ENCODE data around the gene DDI2.
"Not testable (repeated sequence)": the region's sequence is repeated elsewhere in the genome, so short reads cannot be mapped to it uniquely, and the experiment has no call there.

The DDI2 gene

GRCh38 chr1:15692121-15692682 lies 74.9 kb downstream of the DDI2 start:
- TF ChIP-seq CTCF (IDR thresholded peaks at IDR 0.05; ENCODE audit: insufficient read depth, low read depth, low read length, missing control alignments), result no peak
- H3K4me3 ChIP-seq (ENCODE audit: low read depth, low read length), result no peak overlapping the region
- DNase-seq (ENCODE audit: low read depth), result no peak

DNA sequence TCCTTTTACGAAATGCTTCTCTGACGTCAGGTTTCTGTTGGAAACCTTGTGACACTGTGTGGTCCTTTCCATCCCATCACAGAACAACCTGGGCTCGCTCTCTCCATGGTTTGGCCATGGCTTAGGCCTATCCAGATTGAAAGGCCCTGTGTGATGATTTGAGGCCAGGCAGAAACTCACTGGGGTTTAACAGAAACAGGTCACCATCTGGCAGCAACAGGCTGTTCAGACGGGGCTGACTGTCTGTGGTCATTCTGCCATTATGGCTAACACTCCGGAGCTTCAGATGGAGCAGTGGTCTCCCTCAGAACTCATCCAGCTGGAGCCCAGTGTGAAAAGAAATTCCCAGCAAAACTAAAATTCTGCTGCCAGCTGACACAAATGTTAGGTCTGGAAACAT lies 76.1 kb downstream of the DDI2 start:
- TF ChIP-seq CTCF (IDR thresholded peaks at IDR 0.05; ENCODE audit: insufficient read depth, low read depth, low read length, missing control alignments), result no peak
- no peak for DNase-seq (ENCODE audit: low read depth)
- no peak overlapping the region for H3K4me3 ChIP-seq (ENCODE audit: low read depth, low read length)

DNA sequence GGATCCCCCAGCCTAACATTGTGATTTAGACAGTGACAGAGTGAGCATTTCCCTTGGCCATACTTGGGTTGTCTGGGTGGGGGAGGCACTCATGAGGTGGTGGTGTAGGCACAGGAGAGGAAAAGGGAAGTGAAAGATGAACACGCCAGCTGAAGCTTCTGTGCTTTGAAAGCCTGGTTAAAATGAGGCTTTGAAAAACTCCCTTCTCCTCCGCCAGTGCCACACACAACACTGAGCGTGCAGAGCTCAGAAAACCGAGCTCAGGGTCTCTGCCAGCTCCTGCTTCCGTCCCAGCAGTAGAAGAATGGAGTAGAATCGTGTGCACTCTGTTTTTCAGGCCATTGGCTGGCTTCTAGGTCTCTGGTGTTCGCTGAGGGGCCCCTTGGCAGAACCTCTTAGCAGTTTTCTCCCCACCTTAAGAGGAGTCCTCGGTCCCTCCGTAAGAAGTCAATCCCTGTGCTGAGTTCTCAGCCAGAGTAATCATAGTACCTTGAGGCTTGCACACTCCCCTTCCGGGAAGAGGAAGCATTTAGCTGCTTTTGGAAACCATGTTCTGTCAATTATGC lies 79.8 kb downstream of the DDI2 start:
- no peak for TF ChIP-seq CTCF (IDR thresholded peaks at IDR 0.05; ENCODE audit: insufficient read depth, low read depth, low read length, missing control alignments)
- peak; percentile 93 for DNase-seq (ENCODE audit: low read depth)
- peak overlapping the region; percentile 50 for H3K4me3 ChIP-seq (ENCODE audit: low read depth, low read length)

DNA sequence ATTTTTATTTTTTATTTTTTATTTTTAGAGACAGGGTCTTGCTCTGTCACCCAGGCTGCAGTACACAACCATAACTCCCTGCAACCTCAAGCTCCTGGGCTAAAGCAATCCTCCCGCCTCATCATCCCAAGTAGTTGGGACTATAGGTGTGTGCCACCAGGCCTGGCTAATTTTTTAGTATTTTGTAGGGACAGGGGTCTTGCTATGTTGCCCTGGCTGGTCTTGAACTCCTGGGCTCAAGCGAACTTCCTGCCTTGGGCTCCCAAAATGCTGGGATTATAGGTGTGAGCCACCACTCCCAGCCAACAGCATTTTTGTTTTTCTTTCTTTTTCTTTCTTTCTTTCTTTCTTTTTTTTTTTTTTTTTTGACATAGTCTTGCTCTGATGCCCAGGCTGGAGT lies 80.9 kb downstream of the DDI2 start:
- TF ChIP-seq CTCF (IDR thresholded peaks at IDR 0.05; ENCODE audit: insufficient read depth, low read depth, low read length, missing control alignments), result no peak
- no peak for DNase-seq (ENCODE audit: low read depth)
- H3K4me3 ChIP-seq (ENCODE audit: low read depth, low read length), result no peak overlapping the region

DNA sequence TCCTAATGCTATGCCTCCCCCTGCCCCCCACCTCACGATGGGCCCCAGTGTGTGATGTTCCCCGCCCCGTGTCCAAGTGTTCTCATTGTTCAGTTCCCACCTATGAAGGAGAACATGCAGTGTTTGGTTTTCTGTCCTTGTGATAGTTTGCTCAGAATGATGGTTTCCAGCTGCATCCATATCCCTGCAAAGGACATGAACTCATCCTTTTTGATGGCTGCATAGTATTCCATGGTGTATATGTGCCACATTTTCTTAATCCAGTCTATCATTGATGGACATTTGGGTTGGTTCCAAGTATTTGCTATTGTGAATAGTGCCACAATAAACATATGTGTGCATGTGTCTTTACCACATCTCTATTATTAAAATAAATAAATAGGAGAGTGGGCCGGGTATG lies 82.1 kb downstream of the DDI2 start:
- not testable (repeated sequence) for H3K4me3 ChIP-seq (ENCODE audit: low read depth, low read length); DNase-seq (ENCODE audit: low read depth)

GRCh38 chr1:15700508-15700907 lies 83.2 kb downstream of the DDI2 start:
- DNase-seq (ENCODE audit: low read depth), result no peak
- no peak for TF ChIP-seq CTCF (IDR thresholded peaks at IDR 0.05; ENCODE audit: insufficient read depth, low read depth, low read length, missing control alignments)
- no peak overlapping the region for H3K4me3 ChIP-seq (ENCODE audit: low read depth, low read length)

GRCh38 chr1:15701784-15702183 lies 84.5 kb downstream of the DDI2 start:
- no peak overlapping the region for H3K4me3 ChIP-seq (ENCODE audit: low read depth, low read length)
- DNase-seq (ENCODE audit: low read depth), result no peak
- TF ChIP-seq CTCF (IDR thresholded peaks at IDR 0.05; ENCODE audit: insufficient read depth, low read depth, low read length, missing control alignments), result no peak

Measured in GM12865 (cell line).